ENCODE results near the gene OTX2. TPM values are rescaled to one million over a fixed set of nuclear protein-coding genes. Genes with fewer than 3 reads are reported as not detected.

The OTX2 gene
- total and polyA plus RNA-seq, 12 donors, result not detected

GRCh38 chr14:56821177-56821576 is 10.9 kb upstream of the OTX2 start:
- whole genome bisulfite sequencing, 4 donors, result 48 to 54% (median 52%) methylated on average over 4 of the region's 4 CpGs
- intact Hi-C loops (cut with DNase I), result no loop called here
- no peak for TF ChIP-seq CTCF (IDR thresholded peaks at IDR 0.05)
- no peak for TF ChIP-seq POLR2A (IDR thresholded peaks at IDR 0.05)
- peaks cover 52% of the 10 kb centered on the region for H3K27me3 ChIP-seq
- no peak for DNase-seq
- no peak overlapping the region for H3K27ac ChIP-seq
- no peaks in the 10 kb centered on the region for H3K36me3 ChIP-seq (replicated peaks in 1 of 2)
- H3K9me3 ChIP-seq (replicated peaks in 1 of 3), result no peaks in the 10 kb centered on the region
- no peaks in the 10 kb centered on the region for H3K4me1 ChIP-seq (replicated peaks in 1 of 2)
- no peak overlapping the region for H3K4me3 ChIP-seq

GRCh38 chr14:56817396-56817921 is 7.2 kb upstream of the OTX2 start:
- Histone ChIP-seq H3K27ac (no peak overlapping the region), H3K27me3 (peaks cover 73% of the 10 kb centered on the region), H3K9me3 (replicated peaks in 1 of 3) (no peaks in the 10 kb centered on the region), H3K4me3 (no peak overlapping the region), H3K36me3 (replicated peaks in 1 of 2) (no peaks in the 10 kb centered on the region), H3K4me1 (replicated peaks in 1 of 2) (no peaks in the 10 kb centered on the region)
- TF ChIP-seq CTCF (IDR thresholded peaks at IDR 0.05) (no peak), POLR2A (IDR thresholded peaks at IDR 0.05) (no peak)
- intact Hi-C loops (cut with DNase I), result no loop called here
- DNase-seq, result no peak
- whole genome bisulfite sequencing, 4 donors, result 0 to 7% (median 3%) methylated on average over 3 to 31 of the region's 31 CpGs

GRCh38 chr14:56816574-56817391 is 6.5 kb upstream of the OTX2 start:
- DNase-seq, result no peak
- intact Hi-C loops (cut with DNase I), result no loop called here
- H3K36me3 ChIP-seq (replicated peaks in 1 of 2), result no peaks in the 10 kb centered on the region
- TF ChIP-seq POLR2A (IDR thresholded peaks at IDR 0.05), result no peak
- no peak overlapping the region for H3K4me3 ChIP-seq
- no peaks in the 10 kb centered on the region for H3K4me1 ChIP-seq (replicated peaks in 1 of 2)
- H3K27ac ChIP-seq, result no peak overlapping the region
- peaks cover 74% of the 10 kb centered on the region for H3K27me3 ChIP-seq
- WGBS, 4 donors, result 2 to 6% (median 3%) methylated on average over 13 to 66 of the region's 66 CpGs
- H3K9me3 ChIP-seq (replicated peaks in 1 of 3), result no peaks in the 10 kb centered on the region

GRCh38 chr14:56815745-56816144 is 5.5 kb upstream of the OTX2 start:
- Histone ChIP-seq H3K27me3 (peaks cover 77% of the 10 kb centered on the region), H3K27ac (no peak overlapping the region), H3K4me1 (replicated peaks in 1 of 2) (no peaks in the 10 kb centered on the region), H3K36me3 (replicated peaks in 1 of 2) (no peaks in the 10 kb centered on the region), H3K4me3 (no peak overlapping the region), H3K9me3 (replicated peaks in 1 of 3) (no peaks in the 10 kb centered on the region)
- DNase-seq, result no peak
- no peak for TF ChIP-seq POLR2A (IDR thresholded peaks at IDR 0.05)
- TF ChIP-seq CTCF (IDR thresholded peaks at IDR 0.05), result no peak
- 20 to 23% (median 22%) methylated on average over 5 of the region's 5 CpGs for WGBS, 4 donors
- intact Hi-C loops (cut with DNase I), result no loop called here

Data from adrenal gland (tissue), 12 donors.